Activated CD8-positive, alpha-beta memory T cell treated with anti-CD3 and anti-CD28 coated beads, Interleukin-2, amount 50 U/mL, for 48 hours (primary cell): ENCODE data around the gene SNCA.

ENCODE experiments used
- DNase-seq: peaks from one replicate; pipeline ENCODE4 v3.0.0-alpha.2; 2020

SNCA gene

DNA sequence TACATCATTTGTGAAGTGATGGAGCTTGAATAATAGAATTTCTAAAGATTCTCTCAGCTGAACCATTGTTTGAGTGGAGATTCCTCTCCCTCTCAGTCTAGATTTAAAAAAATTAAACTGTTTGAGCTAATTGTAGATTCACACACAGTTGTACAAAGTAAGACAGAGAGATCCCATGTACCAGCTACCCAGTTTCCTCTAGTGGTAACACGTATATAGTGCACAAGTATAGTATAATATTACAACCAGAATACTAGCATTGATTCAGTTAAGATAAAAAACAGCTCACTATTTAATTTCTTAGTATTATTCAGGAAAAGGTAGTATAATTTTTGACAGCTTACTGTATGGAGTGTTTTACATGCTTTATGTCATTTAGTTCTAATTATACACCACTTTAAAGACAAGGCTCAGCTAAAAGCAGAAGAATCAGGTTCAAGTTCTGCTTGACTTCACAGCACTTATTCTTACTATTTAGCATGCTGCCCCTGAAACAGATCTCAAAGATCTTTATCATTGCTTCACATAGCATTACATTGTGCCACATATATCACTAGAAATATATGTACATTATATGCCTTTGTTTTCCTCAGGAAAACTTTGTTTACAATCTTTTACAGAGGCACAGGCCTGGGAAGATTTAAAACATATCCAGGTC is 136.1 kb downstream of the SNCA start:
- no peak for DNase-seq

DNA sequence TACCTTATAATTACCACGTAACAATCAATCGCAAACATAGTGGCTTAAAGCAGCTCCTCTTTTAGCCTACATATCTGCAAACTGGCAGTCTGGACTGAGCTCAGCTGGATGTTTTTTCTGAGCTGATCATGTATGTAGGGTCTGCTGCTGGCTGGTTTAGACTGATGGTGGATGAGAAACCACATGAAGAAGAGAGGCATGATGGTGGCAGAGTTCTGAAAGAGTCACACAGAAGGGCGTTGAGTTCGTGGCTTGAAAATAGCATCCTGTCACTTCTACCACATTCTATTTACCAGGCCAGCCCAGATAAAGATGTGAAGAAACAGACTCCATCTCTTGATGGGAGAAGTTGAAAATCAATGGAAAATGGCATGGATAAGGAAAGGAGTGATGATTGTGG is 151.3 kb downstream of the SNCA start:
- no peak for DNase-seq

DNA sequence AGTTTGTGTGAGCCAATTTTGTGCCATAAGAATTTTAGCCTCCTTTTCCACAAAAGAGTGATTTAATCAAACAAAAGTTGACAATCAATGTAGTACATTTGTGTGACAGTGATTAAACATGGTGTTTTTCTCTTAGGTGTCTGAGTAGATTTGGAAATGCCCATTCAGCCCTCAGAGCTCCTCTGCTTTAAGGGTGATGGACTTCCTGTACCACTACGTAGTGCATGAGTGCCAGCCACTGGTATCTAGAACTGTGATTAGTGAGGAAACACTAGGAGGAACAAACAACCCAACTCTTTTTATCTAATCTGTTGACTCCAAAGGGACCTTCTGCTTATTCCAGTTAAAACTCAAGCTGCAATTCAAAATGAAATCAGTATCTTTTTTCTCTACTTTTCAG is 151.7 kb downstream of the SNCA start:
- no peak for DNase-seq

DNA sequence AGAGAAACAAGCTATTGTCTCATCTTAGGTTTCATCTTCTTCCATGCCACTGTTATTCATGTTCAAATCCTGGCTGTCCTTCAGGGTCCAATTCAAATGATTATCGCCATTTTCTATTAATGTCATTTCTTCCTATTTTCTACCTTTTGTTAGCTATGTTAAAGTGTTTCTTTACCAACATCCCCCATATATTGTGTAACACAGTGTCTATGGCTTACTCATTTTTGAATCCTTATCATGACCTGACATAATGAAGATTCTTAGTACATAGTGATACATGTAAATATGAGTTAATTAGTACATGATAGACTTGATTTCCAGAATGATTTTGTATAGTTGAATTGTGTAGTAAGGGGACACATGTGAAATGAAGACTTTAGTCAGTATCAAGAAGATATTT is 152.4 kb downstream of the SNCA start:
- no peak for DNase-seq

DNA sequence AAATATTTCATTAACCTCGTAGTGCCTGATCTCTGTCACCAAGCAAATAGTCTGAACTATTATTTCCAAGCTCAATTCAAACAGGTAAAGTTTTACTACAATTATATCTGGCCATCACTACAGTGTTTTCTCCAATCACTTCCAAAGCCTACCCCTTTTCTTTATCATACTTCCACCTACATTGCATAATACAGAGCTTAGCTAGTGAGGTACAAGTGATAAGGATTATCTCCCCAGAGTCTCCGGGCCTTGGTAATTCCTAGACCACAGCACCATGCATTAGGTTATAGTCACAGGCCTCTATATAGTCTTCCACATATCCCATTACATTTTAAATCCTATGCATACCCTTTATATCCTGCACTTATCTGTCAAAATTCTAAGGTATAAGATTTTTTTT is 154.2 kb downstream of the SNCA start:
- no peak for DNase-seq

DNA sequence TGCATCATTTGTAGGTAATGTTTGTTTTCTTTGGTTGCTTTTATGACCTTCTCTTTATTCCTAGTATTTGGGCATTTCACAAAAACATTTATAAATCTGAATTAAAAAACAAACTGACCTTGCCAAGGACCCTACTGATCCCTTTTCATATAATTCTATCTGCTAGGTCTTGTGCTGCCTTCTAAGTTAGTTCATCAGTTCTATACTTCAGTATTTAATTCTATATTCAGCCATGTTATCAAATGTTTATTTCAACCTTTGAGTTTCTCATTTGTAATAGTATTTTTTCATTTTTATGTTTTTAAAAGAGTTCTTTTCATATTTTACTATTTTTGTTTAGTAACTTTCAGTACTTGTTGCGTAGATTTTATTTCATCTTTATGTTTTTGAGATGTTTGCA is 155.3 kb downstream of the SNCA start:
- no peak for DNase-seq

DNA sequence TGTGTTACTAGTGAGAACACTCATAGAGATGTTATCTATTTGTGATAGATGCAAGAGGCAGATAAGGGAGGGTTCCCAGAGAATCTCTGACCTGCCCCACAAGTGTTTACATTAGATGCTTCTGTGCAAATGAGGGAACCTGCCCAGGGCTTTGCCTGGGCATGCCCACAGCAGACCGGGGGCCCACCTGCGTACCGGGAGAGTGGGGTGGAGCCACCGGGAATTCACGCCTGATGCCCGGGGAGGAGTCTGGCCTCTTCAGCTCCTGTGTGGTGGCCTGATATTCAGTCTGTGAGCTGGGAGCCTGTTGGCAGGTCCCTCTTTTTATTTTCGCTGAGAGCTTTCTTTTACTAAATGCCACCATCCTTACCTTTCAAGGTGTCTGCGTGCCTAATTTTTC is 155.7 kb downstream of the SNCA start:
- no peak for DNase-seq

DNA sequence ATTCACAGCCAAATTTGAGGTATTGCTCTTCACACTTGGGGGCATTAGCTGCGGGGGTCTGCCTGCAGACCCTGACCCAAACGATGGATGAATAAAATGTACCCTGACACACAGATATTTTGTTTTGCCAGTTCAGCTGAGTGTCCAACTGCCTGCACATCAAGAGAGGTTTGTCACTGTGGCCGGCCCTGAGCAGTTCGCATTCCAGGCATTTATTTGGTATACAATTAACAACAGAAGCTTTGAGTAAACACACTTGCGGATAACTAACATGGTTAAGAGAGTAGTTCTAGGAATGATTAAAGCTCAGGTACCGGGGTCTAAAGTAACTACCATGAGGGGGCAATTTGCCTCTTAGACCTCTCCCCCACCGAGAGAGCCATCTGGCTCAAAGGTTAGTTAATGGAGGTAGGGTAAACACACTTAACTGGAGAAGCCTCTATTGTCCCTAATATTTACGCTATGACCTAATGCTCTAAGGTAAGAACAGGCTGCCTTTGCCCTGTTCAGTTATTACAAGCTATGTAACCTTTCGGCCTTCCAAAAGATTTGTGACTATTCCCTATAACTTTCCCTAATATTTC is 162.0 kb downstream of the SNCA start:
- no peak for DNase-seq
